HG03460 (cell line): ENCODE data around the gene FSIP1.

Experiments used
- ATAC-seq: cut with Tn5 transposase; IDR thresholded peaks from one replicate; pipeline ENCODE4 v1.9.1; 2021; ENCODE audit not compliant: unreplicated experiment

Gene FSIP1

DNA sequence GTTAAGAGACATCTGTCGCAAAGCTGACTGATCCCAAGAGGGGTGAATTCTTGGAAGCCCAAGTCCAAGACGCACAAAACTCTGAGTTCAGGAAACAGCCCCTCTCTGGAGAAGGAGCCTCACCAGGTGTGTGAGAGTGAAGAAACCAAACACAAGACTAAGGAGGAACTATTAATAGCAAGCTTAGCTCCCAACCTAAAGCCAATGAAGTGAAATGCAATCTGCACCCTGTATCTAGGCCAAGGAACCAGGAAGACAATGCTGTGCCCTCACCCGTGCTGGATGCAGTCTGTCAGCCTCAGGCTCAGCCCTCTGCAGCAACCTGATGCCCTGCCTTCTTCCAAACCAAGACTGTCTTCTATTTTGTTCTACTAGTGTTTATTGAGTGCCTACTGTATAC lies 224.2 kb downstream of the FSIP1 start:
- no peak for ATAC-seq

DNA sequence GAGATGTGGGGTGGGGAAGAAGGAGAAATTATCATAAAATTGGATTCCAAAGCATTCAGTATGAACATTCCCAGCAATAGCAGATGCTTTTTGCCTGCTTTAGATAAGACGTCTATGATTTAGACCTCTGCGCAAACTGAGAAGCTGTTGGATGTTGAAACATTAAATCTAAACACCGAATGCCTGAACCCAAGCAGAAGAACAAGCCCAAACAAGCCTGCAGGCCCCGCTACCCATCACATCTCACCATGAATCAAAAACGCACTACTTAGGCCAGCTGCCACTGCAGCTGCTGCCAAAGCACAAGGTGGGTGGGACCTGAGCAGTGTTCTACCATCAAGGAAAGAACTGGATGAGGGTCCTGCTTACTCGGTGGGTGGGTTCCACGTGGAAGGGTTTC lies 226.2 kb downstream of the FSIP1 start:
- no peak for ATAC-seq

DNA sequence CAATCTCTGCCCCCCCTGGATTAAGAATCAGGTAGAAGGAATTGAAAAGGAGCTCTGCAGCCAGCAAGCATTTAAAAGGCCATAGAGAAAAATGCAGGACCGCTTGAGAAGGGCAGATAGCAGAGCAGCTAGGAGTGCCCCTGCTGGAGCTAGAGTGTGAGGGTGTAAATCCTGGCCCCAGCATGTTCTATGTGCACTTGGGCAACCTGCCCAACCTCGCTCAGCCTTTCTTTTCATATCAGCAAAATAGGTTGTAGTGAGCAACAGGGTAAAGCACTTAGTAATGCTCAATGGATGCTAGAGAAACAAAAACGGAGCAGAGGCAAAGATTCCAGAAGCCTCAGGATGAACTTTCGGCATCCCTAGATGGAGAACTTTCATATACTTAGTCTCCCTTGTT lies 226.8 kb downstream of the FSIP1 start:
- no peak for ATAC-seq

DNA sequence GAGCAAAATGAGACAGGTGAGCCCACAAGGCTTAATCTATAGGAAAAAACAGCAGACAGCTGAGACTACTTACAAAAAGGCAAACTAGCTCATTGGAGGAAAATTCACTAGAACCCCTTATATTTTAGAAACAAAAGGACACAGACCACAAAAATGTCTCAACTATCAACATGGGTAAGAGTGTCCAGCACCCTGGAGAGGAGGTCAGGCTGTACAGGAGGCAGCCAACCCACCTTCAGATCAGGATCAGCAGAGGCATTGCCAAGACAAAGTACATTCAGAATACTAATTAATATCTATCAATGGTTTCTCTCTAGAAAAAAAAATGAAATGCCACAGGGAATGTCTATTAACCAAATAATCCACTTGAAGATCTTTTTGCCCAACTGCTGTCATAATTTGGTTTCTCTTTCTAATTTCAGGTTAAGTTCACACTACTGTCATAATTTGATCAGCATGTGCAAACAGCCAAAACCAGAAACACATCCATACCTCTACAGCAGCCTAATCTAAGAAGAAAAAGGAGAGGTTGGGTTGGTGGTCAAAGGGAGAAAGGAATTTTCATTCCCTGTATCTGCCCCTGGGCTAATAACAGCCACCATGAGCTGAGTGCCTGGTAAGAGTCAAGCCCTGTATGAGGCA lies 227.8 kb downstream of the FSIP1 start:
- no peak for ATAC-seq

DNA sequence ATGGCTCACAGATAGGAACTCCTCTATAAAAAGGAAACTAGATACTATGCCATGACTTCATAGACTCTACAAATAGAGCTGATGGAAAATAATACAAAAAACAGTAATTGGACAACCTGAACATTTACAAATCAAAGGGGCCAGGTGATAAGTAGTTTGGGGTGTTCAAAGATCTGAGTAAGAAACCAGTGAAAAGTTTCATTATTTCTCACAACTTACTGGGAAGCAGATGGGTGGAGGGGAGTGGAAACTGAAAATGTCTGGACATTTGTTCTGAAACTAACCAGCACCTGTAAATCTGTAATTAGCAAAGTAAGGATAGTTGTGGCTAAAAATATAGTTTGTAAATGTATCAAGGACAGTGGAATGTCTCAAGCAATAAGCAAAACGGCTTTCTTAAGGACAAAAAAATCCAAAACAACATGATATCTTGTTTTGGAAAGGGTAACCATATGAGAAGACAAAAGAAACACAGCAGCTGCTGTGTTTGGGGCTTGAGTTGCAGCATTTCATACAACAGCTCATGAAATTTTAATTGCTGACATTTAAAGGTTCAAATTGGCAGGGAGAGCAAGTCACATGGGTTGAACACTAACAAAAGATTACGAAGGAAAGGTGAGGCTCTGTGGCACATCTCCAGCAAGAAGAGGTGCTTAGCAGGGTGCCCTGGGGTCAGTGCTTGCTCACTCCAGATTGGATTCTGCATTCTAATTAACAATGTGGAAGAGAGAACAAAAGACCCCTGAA lies 228.5 kb downstream of the FSIP1 start:
- ATAC-seq, result no peak

DNA sequence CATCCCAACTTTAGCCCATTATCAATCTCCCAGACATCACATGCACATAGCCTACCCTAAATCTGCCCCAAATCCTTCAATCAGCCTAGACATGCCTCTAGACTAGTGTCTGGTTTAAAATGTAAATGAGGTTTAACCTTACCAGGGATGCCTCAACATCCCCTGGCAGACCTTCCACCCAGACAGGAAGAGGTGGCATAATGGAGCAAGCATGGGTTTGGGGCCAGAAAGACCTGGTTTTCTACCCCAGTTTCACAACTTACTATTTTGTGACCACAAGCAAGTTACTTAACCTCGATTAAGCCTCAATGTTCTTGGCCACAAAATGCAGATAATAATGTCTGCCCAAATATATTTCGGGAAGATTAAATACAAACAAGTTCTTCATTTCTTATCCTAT lies 230.1 kb downstream of the FSIP1 start:
- no peak for ATAC-seq

DNA sequence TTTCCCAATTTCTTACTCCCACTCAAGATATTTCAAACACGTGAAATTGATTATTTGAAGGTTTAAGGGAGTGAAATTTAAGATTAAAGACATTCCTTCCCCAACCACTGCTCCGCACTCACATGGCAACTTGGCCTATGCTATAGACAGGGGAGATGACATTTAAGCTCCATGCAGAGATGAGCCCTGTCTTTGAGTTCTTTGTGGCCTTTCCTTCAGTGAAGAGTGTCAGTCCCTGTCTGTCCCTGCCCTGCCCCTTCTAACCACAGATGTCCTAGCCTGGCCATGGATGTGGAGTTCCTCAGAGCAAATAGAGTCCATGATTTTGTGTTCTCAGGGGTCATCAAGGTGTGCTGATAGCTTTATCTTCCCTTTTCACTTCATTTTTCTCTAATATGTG lies 231.2 kb downstream of the FSIP1 start:
- no peak for ATAC-seq
